GM21381 (cell line): Measurements from ENCODE around the gene ITGB1.
"Not testable (repeated sequence)": the region's sequence is repeated elsewhere in the genome, so short reads cannot be mapped to it uniquely, and the experiment has no call there.

Experiments used
- ATAC-seq: cut with Tn5 transposase; IDR thresholded peaks from one replicate; pipeline ENCODE4 v1.9.1; 2021; ENCODE audit warnings: mild to moderate bottlenecking, moderate library complexity; ENCODE audit not compliant: unreplicated experiment

The ITGB1 gene

DNA sequence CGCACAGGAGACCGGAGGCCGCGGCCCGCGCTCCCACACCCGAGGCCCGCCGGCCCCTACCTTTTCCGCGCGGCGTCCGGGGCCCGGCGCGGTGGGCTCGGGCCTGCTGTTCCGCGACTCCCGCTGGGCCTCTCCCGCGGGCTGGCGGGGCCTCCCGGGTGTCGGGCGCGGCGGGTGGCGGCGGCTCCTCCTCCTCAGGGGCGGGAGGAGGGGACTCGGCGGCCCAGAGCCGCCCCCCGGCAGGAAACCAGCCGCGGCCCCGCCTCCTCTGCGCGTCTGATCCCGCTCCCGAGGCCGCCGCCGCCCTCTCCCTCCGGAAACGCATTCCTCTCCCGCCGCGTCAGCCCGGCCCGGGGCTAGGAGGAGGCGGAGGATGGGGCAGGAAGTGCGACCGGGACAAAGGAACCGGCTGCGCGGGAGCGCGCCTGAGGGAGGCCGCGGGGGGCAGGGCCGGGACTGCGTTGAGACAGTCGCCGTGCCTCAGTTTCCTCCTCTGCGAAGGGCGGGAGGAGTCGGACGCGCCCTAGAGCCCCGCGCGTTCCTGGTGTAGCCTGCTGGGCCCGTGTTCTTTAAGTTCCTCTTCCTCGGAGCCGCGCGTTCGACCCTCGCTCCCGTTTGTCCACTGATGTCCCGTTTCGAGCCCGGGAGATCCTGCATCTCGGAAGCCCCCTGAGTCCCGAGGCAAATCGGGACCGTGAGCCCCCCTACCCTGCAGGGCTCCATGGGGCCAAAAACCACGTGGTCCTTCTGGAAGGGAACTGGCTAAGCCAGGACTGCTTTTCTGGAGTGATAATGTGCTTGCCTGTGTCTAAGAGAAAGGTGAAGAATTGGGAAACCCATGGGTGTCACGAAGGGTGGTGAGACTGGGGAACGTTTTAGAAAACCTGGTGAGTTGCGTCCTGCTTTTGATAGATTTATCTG, at the start of gene ITGB1:
Gene ITGB1 (minus strand): TSS at position 146 of the 921 bp plus-strand sequence. CDS start 22,672 bp downstream, outside the sequence.
- ATAC-seq = peak; percentile 77

GRCh38 chr10:33006342-33006887, 48.4 kb upstream of the ITGB1 start:
- ATAC-seq = no peak

- peak; percentile 68 for ATAC-seq
These were observed 47.6 kb upstream of the ITGB1 start for GRCh38 chr10:33005322-33006301.

DNA sequence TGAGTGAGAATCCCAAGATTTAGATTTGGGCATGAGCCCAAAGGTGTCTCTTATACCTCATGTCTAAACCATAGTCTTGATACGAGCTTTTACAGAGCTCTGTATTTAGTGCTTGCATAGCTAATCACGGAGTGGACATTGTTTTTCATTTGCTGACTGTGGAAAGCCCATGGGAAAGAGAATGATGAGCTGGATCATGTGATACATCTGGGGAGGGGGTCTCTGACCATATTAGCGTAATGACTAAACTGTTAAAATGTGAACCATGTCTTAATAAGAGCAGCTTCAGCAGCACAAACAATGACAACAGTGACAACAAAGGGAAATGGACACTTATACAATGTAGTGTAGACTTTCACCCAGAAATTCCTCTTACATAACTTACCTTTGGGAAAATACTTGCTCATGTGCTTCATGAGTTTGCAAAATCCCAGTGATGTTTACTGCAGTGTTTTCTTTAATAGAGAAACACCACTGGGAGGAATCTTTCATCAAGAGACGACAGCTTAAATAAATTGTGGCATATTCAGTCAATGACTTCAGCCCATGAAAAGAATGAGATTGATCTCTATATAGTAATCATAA, 44.0 kb upstream of the ITGB1 start:
- no peak for ATAC-seq

DNA sequence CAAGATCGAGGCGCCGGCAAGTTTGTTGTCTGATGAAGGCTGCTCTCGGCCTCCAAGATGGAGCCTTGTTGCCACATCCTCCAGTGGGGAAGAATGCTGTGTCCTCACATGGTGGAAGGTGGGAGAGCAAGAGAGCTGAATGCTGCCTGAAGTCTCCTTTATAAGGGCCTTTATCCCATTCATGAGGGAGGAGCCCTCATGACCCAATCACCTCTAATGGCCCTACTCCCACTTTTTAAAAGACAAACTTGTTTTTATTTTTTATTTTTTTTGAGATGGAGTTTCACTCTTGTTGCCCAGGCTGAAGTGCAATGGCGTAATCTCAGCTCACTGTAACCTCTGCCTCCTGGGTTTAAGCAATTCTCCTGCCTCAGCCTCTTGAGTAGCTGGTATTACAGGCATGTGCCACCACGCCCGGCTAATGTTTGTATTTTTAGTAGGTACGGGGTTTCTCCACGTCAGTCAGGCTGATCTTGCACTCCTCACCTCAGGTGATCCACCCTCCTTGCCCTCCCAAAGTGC, 40.1 kb upstream of the ITGB1 start:
- not testable (repeated sequence) for ATAC-seq

- ATAC-seq = no peak
These were observed 37.7 kb upstream of the ITGB1 start for GRCh38 chr10:32995751-32996150.

- no peak for ATAC-seq
These were observed 37.1 kb upstream of the ITGB1 start for GRCh38 chr10:32995066-32995622.

- not testable (repeated sequence) for ATAC-seq
These were observed 36.6 kb upstream of the ITGB1 start for GRCh38 chr10:32994632-32995031.

GRCh38 chr10:32992310-32992709, 34.3 kb upstream of the ITGB1 start:
- not testable (repeated sequence) for ATAC-seq

GRCh38 chr10:32990811-32991210, 32.8 kb upstream of the ITGB1 start:
- ATAC-seq = no peak

GRCh38 chr10:32988604-32989003, 30.6 kb upstream of the ITGB1 start:
- ATAC-seq = no peak

GRCh38 chr10:32987172-32987571, 29.1 kb upstream of the ITGB1 start:
- no peak for ATAC-seq

GRCh38 chr10:32985775-32986350, 27.8 kb upstream of the ITGB1 start:
- ATAC-seq = no peak

DNA sequence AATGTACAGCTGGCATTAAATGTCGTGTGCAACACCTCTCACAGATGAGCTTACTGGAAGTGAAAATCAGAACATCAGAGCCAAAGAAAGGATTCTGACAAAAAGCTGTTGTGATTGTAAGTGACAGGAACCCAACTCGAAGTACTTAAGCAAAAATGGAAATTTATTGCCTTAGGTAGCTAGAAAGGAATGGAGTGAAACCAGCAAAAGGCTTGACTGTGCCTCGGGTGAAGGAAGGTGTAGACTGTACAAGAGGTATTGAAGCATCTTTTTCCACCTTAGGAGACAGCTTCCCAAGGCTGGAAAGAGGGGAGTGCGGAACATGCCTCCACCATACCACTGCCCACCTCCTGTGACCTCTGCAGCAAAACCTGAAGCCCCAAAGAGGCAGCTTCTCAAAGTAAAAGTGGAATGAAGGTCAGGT, 27.3 kb upstream of the ITGB1 start:
- no peak for ATAC-seq

DNA sequence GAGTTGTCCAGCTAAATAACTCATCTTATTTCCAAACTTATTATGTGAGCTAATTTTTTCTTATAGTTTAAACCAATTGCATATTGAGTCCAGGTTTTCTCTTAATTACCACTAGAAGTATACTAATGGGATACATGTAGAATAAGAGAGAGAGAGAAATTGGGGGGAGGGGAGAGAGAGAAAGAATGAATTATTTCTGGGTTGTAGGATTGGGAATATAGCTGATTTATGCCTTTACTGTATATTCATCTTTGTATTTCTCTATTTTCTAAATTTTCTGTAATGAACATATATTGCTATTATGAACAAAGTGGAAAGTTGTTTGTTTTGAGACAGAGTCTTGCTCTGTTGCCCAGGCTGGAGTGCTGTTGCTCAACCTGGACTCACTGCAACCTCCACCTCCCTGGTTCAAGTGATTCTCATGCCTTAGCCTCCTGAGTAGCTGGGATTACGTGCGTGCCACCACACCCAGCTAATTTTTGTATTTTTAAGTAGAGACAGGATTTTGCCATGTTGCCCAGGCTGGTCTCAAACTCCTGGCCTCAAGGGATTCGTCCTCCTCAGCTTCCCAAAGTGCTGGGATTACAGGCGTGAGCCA, 26.1 kb upstream of the ITGB1 start:
- no peak for ATAC-seq

DNA sequence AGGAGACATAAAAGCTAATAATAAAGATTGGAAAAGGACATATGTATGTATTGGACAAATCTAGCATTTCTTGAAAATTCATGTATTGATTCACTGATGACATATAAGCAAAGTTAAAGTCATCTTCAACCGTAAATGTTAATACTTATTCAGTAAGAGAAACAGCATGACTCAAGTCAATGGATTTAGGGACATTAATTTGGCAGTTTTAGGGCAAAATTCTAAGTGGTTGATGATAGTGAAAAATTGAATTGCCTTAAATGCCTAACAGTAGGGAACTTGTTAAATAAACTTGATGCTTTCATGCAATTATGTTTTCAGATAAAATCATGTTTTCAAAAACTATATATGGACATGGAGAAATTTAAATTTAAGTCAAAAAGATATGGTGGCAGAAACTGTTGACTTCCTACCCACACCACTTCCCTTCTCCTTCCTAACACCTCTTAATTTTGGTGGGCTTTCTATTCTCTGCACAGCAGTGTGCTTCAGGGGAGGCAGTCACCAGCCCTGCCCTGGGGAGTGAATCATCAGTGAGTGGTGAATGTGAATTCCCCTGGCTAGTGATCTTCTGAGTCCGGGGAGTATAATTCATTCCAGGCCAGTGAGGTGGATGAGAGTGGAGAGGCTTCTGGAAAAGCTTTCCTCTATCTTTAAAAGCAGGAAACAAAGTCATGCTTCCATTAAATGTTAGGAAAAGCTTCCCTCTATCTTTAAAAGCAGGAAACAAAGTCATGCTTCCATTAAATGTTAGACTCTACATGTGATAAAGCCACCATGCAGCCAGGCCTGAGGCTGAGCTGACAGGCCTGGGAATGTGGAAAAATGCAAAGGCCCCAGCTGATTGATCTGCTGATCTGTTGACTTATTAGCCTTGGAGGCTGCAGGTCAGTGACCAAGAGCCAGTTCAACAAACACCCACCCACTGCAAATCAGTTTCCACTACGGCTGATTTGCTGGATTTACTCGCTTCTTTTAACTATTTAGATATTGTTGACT, 25.2 kb upstream of the ITGB1 start:
- no peak for ATAC-seq

GRCh38 chr10:32982293-32982709, 24.3 kb upstream of the ITGB1 start:
- no peak for ATAC-seq

DNA sequence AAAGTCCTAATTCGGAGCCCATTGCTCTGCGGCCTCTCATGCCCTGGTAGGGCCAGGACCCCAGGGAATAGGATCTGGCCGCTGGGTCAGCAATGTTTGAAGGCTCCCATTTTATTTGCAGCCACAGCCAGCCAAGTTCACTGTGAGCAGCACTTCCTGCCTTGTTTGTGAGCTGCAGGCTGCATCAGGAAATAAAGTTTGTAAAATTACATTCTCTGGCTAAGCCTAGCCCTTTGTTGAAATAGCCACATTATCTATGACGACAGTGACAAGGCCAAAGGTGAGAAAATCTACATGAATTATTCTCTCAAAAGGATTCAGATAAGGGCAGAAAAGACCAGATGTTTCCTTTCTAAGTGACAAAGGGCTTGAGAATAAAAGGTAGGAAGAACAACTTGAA, 23.7 kb upstream of the ITGB1 start:
- ATAC-seq = no peak
